Activated naive CD4-positive, alpha-beta T cell treated with anti-CD3 and anti-CD28 coated beads for 36 hours (primary cell): ENCODE results near the gene THTPA. TPM values are rescaled to one million over a fixed set of nuclear protein-coding genes. Genes with fewer than 3 reads are reported as not detected.

Experiments
- CTCF ChIA-PET: fragments of 350-600 bp; sonication (Branson Sonifier 250); formaldehyde crosslinking; loops from one replicate; lab custom pipeline; 2021; ENCODE audit warnings: antibody characterized with exemption; lab: Charles Lee
- DNase-seq: peaks from one replicate; pipeline ENCODE4 v3.0.0-alpha.2; 2020
- H3K27ac Mint-ChIP-seq: one replicate; pipeline ENCODE4 v1.8.0; 2021; ENCODE audit warnings: mild to moderate bottlenecking, mixed read lengths
- H3K27me3 Mint-ChIP-seq: one replicate; pipeline ENCODE4 v1.8.0; 2021; ENCODE audit warnings: low read depth, mixed read lengths
- H3K36me3 Mint-ChIP-seq: one replicate; pipeline ENCODE4 v1.8.0; 2021; ENCODE audit warnings: low read depth, mixed read lengths
- H3K4me1 Mint-ChIP-seq: one replicate; pipeline ENCODE4 v1.8.0; 2021; ENCODE audit warnings: low read depth, mixed read lengths
- H3K4me3 Mint-ChIP-seq: one replicate; pipeline ENCODE4 v1.8.0; 2021; ENCODE audit warnings: mild to moderate bottlenecking, moderate library complexity, mixed read lengths
- H3K9me3 Mint-ChIP-seq: one replicate; pipeline ENCODE4 v1.8.0; 2021; ENCODE audit warnings: mixed read lengths
- intact Hi-C: fragments of 100-400 bp; cut with micrococcal nuclease; formaldehyde crosslinking; loops from one replicate; pipeline ENCODE4 v1.15.1; 2023
- total RNA-seq, 2 experiments: library from RNA; stranded (reverse); gene quantifications; one replicate each; pipeline ENCODE4 v1.2.3, GENCODE V29; 2021

Gene THTPA
- total RNA-seq, 2 experiments from 2014 or later = 6.2 to 6.6 TPM

GRCh38 chr14:23523229-23524016, 32.6 kb upstream of the THTPA start:
- Mint-ChIP-seq H3K4me3 (no peak overlapping the region), H3K36me3 (no peaks in the 10 kb centered on the region), H3K4me1 (no peaks in the 10 kb centered on the region), H3K27me3 (no peaks in the 10 kb centered on the region), H3K9me3 (no peaks in the 10 kb centered on the region), H3K27ac (no peak overlapping the region)
- intact Hi-C loops = no loop called here
- DNase-seq = no peak
- CTCF ChIA-PET = no interaction called here

- CTCF ChIA-PET = interaction anchor here (1.3 kb wide), 1 partner anchor 14 kb away, joined by 6 read pairs; no protein-coding TSS in a partner anchor
- H3K9me3 Mint-ChIP-seq = no peaks in the 10 kb centered on the region
- no peak overlapping the region for H3K4me3 Mint-ChIP-seq
- no peaks in the 10 kb centered on the region for H3K36me3 Mint-ChIP-seq
- DNase-seq = no peak
- H3K4me1 Mint-ChIP-seq = no peaks in the 10 kb centered on the region
- no peak overlapping the region for H3K27ac Mint-ChIP-seq
- H3K27me3 Mint-ChIP-seq = no peaks in the 10 kb centered on the region
- intact Hi-C loops = no loop called here
Measured at GRCh38 chr14:23524954-23525353, 31.1 kb upstream of the THTPA start.

GRCh38 chr14:23525611-23526010, 30.5 kb upstream of the THTPA start:
- no peak overlapping the region for H3K4me3 Mint-ChIP-seq
- no peaks in the 10 kb centered on the region for H3K9me3 Mint-ChIP-seq
- DNase-seq = no peak
- intact Hi-C loops = no loop called here
- H3K27ac Mint-ChIP-seq = no peak overlapping the region
- H3K4me1 Mint-ChIP-seq = no peaks in the 10 kb centered on the region
- CTCF ChIA-PET = interaction anchor here (1.0 to 1.3 kb wide), 2 partner anchors 13 to 63 kb away, joined by 3 to 6 read pairs; no protein-coding TSS in a partner anchor
- no peaks in the 10 kb centered on the region for H3K36me3 Mint-ChIP-seq
- no peaks in the 10 kb centered on the region for H3K27me3 Mint-ChIP-seq

- Mint-ChIP-seq H3K36me3 (no peaks in the 10 kb centered on the region), H3K4me3 (no peak overlapping the region), H3K9me3 (no peaks in the 10 kb centered on the region), H3K4me1 (peaks cover 4% of the 10 kb centered on the region), H3K27ac (no peak overlapping the region), H3K27me3 (no peaks in the 10 kb centered on the region)
- DNase-seq = no peak
- intact Hi-C loops = no loop called here
- CTCF ChIA-PET = interaction anchor here (1.0 to 1.8 kb wide), 2 partner anchors 11 to 35 kb away, joined by 3 to 13 read pairs; no protein-coding TSS in a partner anchor
Measured at GRCh38 chr14:23528555-23528954, 27.5 kb upstream of the THTPA start.

GRCh38 chr14:23529016-23529415, 27.1 kb upstream of the THTPA start:
- Mint-ChIP-seq H3K4me1 (peaks cover 4% of the 10 kb centered on the region), H3K4me3 (no peak overlapping the region), H3K9me3 (no peaks in the 10 kb centered on the region), H3K27me3 (no peaks in the 10 kb centered on the region), H3K27ac (no peak overlapping the region), H3K36me3 (no peaks in the 10 kb centered on the region)
- intact Hi-C loops = no loop called here
- CTCF ChIA-PET = interaction anchor here (1.0 to 1.8 kb wide), 2 partner anchors 10 to 34 kb away, joined by 3 to 13 read pairs; no protein-coding TSS in a partner anchor
- DNase-seq = no peak

GRCh38 chr14:23530375-23531055, 25.6 kb upstream of the THTPA start:
- no peak for DNase-seq
- Mint-ChIP-seq H3K27me3 (no peaks in the 10 kb centered on the region), H3K9me3 (no peaks in the 10 kb centered on the region), H3K4me1 (peaks cover 4% of the 10 kb centered on the region), H3K4me3 (no peak overlapping the region), H3K27ac (no peak overlapping the region), H3K36me3 (no peaks in the 10 kb centered on the region)
- CTCF ChIA-PET = interaction anchor here (1.0 to 1.8 kb wide), 3 partner anchors 9 to 101 kb away, joined by 3 to 13 read pairs (median 3); no protein-coding TSS in a partner anchor
- intact Hi-C loops = no loop called here

- intact Hi-C loops = no loop called here
- no peak for DNase-seq
- Mint-ChIP-seq H3K27ac (no peak overlapping the region), H3K4me3 (no peak overlapping the region), H3K4me1 (peaks cover 4% of the 10 kb centered on the region), H3K9me3 (no peaks in the 10 kb centered on the region), H3K27me3 (no peaks in the 10 kb centered on the region), H3K36me3 (no peaks in the 10 kb centered on the region)
- CTCF ChIA-PET = interaction anchor here (1.0 kb wide), 1 partner anchor 10 kb away, joined by 3 read pairs; no protein-coding TSS in a partner anchor
Measured at GRCh38 chr14:23531391-23531790, 24.7 kb upstream of the THTPA start.

- Mint-ChIP-seq H3K9me3 (no peaks in the 10 kb centered on the region), H3K36me3 (no peaks in the 10 kb centered on the region), H3K27ac (no peak overlapping the region), H3K4me3 (no peak overlapping the region), H3K4me1 (peaks cover 4% of the 10 kb centered on the region), H3K27me3 (no peaks in the 10 kb centered on the region)
- CTCF ChIA-PET = interaction anchor here (0.6 to 1.1 kb wide), 4 partner anchors 9 to 190 kb away, joined by 3 to 4 read pairs (median 4); no protein-coding TSS in a partner anchor
- no peak for DNase-seq
- intact Hi-C loops = no loop called here
Measured at GRCh38 chr14:23532658-23533057, 23.4 kb upstream of the THTPA start.

GRCh38 chr14:23533652-23534435, 22.2 kb upstream of the THTPA start:
- CTCF ChIA-PET = interaction anchor here (0.7 to 2.1 kb wide), 3 partner anchors 15 to 29 kb away, joined by 3 to 6 read pairs (median 4); no protein-coding TSS in a partner anchor
- intact Hi-C loops = no loop called here
- no peak for DNase-seq
- H3K27me3 Mint-ChIP-seq = no peaks in the 10 kb centered on the region
- H3K4me1 Mint-ChIP-seq = peaks cover 4% of the 10 kb centered on the region
- no peaks in the 10 kb centered on the region for H3K9me3 Mint-ChIP-seq
- H3K4me3 Mint-ChIP-seq = no peak overlapping the region
- no peaks in the 10 kb centered on the region for H3K36me3 Mint-ChIP-seq
- no peak overlapping the region for H3K27ac Mint-ChIP-seq

- DNase-seq = no peak
- no peaks in the 10 kb centered on the region for H3K9me3 Mint-ChIP-seq
- H3K4me1 Mint-ChIP-seq = peaks cover 2% of the 10 kb centered on the region
- intact Hi-C loops = no loop called here
- CTCF ChIA-PET = interaction anchor here (1.7 to 8.5 kb wide), 3 partner anchors 23 to 59 kb away, joined by 3 to 85 read pairs (median 6); no protein-coding TSS in a partner anchor
- H3K36me3 Mint-ChIP-seq = no peaks in the 10 kb centered on the region
- H3K27me3 Mint-ChIP-seq = no peaks in the 10 kb centered on the region
- no peak overlapping the region for H3K4me3 Mint-ChIP-seq
- H3K27ac Mint-ChIP-seq = no peak overlapping the region
Measured at GRCh38 chr14:23535943-23536342, 20.1 kb upstream of the THTPA start.

- no peak overlapping the region for H3K27ac Mint-ChIP-seq
- intact Hi-C loops = no loop called here
- CTCF ChIA-PET = interaction anchor here (0.6 to 8.5 kb wide), 2 partner anchors 59 to 367 kb away, joined by 4 to 85 read pairs; no protein-coding TSS in a partner anchor
Measured at GRCh38 chr14:23536494-23536893, 19.6 kb upstream of the THTPA start.

More at GRCh38 chr14:23536494-23536893, 19.6 kb upstream of the THTPA start:
- H3K4me3 Mint-ChIP-seq = no peak overlapping the region
- H3K9me3 Mint-ChIP-seq = no peaks in the 10 kb centered on the region
- H3K27me3 Mint-ChIP-seq = no peaks in the 10 kb centered on the region
- no peaks in the 10 kb centered on the region for H3K36me3 Mint-ChIP-seq
- DNase-seq = no peak
- no peaks in the 10 kb centered on the region for H3K4me1 Mint-ChIP-seq
